ENCODE measurements around the gene ZDHHC22. TPM values are rescaled to one million over a fixed set of nuclear protein-coding genes. Genes with fewer than 3 reads are reported as not detected.

ZDHHC22 gene
- total RNA-seq, 1 donor from 2014 or later = 0.14 TPM

GRCh38 chr14:77099425-77100167 lies 42.0 kb downstream of the ZDHHC22 start:
- Mint-ChIP-seq H3K4me1 (ENCODE audit: low read depth) (peaks cover 34% of the 10 kb centered on the region), H3K4me3 (ENCODE audit: low read depth) (peak overlapping the region; percentile 84), H3K27me3 (no peaks in the 10 kb centered on the region), H3K36me3 (ENCODE audit: insufficient read depth) (no peaks in the 10 kb centered on the region), H3K9me3 (ENCODE audit: low read depth) (no peaks in the 10 kb centered on the region), H3K27ac (peak overlapping the region; percentile 21)
- no peak for TF ChIP-seq CTCF (IDR thresholded peaks at IDR 0.05; ENCODE audit: unreplicated experiment)
- no peak for DNase-seq (ENCODE audit: low spot score, unreplicated experiment)

DNA sequence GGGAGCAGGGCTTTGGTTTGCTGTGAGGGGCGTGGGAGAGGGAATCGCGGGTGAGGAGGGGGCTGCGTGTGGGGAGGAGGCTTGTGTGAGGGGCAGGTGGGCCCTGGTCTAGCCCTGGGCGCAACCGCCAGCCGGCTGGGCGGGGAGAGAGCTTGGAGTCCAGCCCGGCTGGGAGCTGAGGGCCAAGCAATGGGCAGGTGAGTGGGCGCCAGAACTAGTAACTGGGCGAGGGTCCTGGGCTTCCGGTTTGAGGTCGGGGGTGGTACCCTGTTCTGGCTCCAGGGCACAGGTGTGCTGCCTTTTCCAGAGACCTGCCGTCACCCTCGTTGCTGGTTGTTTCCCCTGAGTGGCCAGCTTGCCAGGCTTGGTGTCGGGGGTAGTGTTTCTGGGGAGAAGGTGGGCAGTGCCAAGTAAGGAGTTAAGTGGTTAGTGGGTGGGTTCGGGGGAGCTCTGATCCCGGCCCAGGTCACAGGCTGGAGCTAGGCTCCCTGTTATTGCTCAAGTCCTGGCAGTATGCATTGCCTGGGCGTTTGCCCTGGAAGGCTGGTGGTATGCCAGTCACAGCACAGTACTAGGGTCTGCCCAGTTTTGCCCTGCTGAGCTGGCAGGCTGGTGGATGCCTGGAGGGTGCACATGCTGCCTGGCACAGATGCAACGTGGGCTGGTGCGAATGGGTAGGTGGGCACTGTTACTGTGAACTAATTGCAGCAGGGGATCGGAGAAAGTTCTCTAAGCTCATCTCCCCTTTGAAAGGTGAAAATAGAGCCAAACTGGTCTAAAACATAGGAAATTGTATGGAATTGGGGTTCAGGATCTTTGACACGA lies 42.9 kb downstream of the ZDHHC22 start:
- H3K4me3 Mint-ChIP-seq (ENCODE audit: low read depth) = peak overlapping the region; percentile 84
- H3K36me3 Mint-ChIP-seq (ENCODE audit: insufficient read depth) = no peaks in the 10 kb centered on the region
- peak overlapping the region; percentile 98 for H3K27ac Mint-ChIP-seq
- no peak for TF ChIP-seq CTCF (IDR thresholded peaks at IDR 0.05; ENCODE audit: unreplicated experiment)
- H3K27me3 Mint-ChIP-seq = no peaks in the 10 kb centered on the region
- DNase-seq (ENCODE audit: low spot score, unreplicated experiment) = no peak
- H3K4me1 Mint-ChIP-seq (ENCODE audit: low read depth) = peaks cover 31% of the 10 kb centered on the region
- no peaks in the 10 kb centered on the region for H3K9me3 Mint-ChIP-seq (ENCODE audit: low read depth)

DNA sequence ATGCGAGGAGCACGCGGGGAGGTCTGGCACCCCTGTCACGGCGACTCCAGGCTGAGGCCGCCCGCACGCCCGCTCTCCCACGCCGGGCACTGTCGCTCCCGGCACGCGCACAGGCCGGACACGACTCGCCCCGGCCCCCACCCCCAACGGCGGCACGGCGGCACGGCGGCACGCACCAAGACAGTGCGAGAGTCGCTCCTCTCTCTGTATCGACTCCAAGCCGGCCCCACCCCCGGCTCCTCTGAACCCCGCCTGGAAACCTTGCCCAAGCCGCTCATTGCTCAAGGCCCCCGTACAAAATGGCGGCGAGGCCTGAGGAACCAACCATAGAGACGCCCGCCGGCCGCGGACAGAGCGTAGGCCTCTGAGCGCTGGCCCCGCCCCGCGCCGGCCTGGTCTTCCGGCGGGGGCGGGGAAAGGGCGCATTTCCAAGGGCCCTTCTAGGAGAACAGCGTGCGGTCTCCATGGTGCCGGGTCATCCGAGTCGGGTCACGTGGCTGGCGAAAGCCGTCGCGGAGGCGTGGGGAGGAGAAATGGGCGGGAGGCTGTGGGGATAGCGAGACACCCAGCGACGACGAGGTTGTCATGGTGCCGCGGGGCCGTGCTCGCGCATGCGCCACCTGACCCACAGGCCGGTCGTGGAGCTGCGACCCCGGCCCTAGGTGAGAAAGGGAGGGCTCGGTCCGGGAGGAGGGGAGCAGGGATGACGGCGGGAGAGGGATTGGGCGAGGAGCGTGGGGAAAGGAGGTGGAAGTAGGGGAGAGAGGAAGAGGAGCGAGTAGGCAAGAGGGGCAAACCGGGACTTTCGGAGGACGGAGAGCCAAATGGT lies 43.7 kb downstream of the ZDHHC22 start, which contains the start of gene CIPC:
Gene CIPC, plus strand, starts transcription at position 559 of the 829 bp plus-strand sequence. CDS start 7,451 bp downstream, outside the sequence.
- H3K4me3 Mint-ChIP-seq (ENCODE audit: low read depth) = peak within 1 kb of the TSS; percentile 84

GRCh38 chr14:77097006-77097699 lies 44.4 kb downstream of the ZDHHC22 start:
- no peaks in the 10 kb centered on the region for H3K36me3 Mint-ChIP-seq (ENCODE audit: insufficient read depth)
- H3K27me3 Mint-ChIP-seq = no peaks in the 10 kb centered on the region
- H3K9me3 Mint-ChIP-seq (ENCODE audit: low read depth) = no peaks in the 10 kb centered on the region
- no peak for TF ChIP-seq CTCF (IDR thresholded peaks at IDR 0.05; ENCODE audit: unreplicated experiment)
- H3K27ac Mint-ChIP-seq = peak overlapping the region; percentile 94
- DNase-seq (ENCODE audit: low spot score, unreplicated experiment) = no peak
- peaks cover 33% of the 10 kb centered on the region for H3K4me1 Mint-ChIP-seq (ENCODE audit: low read depth)
- H3K4me3 Mint-ChIP-seq (ENCODE audit: low read depth) = peak overlapping the region; percentile 84

More for the DNA sequence above, 43.7 kb downstream of the ZDHHC22 start, which contains the start of gene CIPC:
- H3K9me3 Mint-ChIP-seq (ENCODE audit: low read depth) = no peaks in the 10 kb centered on the region
- peak; percentile 98 for DNase-seq (ENCODE audit: low spot score, unreplicated experiment)
- H3K4me1 Mint-ChIP-seq (ENCODE audit: low read depth) = peaks cover 33% of the 10 kb centered on the region
- peak within 1 kb of the TSS; percentile 98 for H3K27ac Mint-ChIP-seq
- no peaks in the 10 kb centered on the region for H3K36me3 Mint-ChIP-seq (ENCODE audit: insufficient read depth)
- no peaks in the 10 kb centered on the region for H3K27me3 Mint-ChIP-seq
- no peak for TF ChIP-seq CTCF (IDR thresholded peaks at IDR 0.05; ENCODE audit: unreplicated experiment)
